Measurements from ENCODE around the gene MYBPC1.

MYBPC1 gene

GRCh38 chr12:101599771-101600484 lies 5.2 kb downstream of the MYBPC1 start:
- no peak for TF ChIP-seq PKNOX1 (IDR thresholded peaks at IDR 0.05)
- TF ChIP-seq HDGF (IDR thresholded peaks at IDR 0.05; ENCODE audit: borderline replicate concordance): no peak
- ChIA-PET CTCF (no interaction called here), POLR2A (no interaction called here)
- DNase-seq (ENCODE audit: extremely low spot score): no peak

GRCh38 chr12:101604132-101604531 lies 9.4 kb downstream of the MYBPC1 start:
- ChIA-PET POLR2A (no interaction called here), CTCF (no interaction called here)
- TF ChIP-seq SP1 (IDR thresholded peaks at IDR 0.05) (no peak), FOXM1 (IDR thresholded peaks at IDR 0.05; ENCODE audit: borderline replicate concordance) (no peak), NFRKB (IDR thresholded peaks at IDR 0.05) (no peak), BHLHE40 (IDR thresholded peaks at IDR 0.05; ENCODE audit: borderline replicate concordance) (no peak)
- no peak for DNase-seq (ENCODE audit: extremely low spot score)

GRCh38 chr12:101607894-101608293 lies 13.1 kb downstream of the MYBPC1 start:
- CTCF ChIA-PET: no interaction called here
- no peak for DNase-seq (ENCODE audit: extremely low spot score)
- TF ChIP-seq SP1 (IDR thresholded peaks at IDR 0.05) (no peak), FOXK2 (IDR thresholded peaks at IDR 0.05) (no peak), ELF4 (IDR thresholded peaks at IDR 0.05) (no peak), PKNOX1 (IDR thresholded peaks at IDR 0.05) (no peak), ARNT (IDR thresholded peaks at IDR 0.05) (no peak), ZNF384 (IDR thresholded peaks at IDR 0.05) (no peak), FOXA1 (IDR thresholded peaks at IDR 0.05) (no peak), FOXM1 (IDR thresholded peaks at IDR 0.05; ENCODE audit: borderline replicate concordance) (no peak), NFRKB (IDR thresholded peaks at IDR 0.05) (no peak), LEF1 (IDR thresholded peaks at IDR 0.05; ENCODE audit: borderline replicate concordance) (no peak), CTBP1 (IDR thresholded peaks at IDR 0.05; ENCODE audit: borderline replicate concordance) (no peak), L3MBTL2 (conservative IDR thresholded peaks at IDR 0.05) (no peak), BHLHE40 (IDR thresholded peaks at IDR 0.05; ENCODE audit: borderline replicate concordance) (no peak), TARDBP (IDR thresholded peaks at IDR 0.05) (no peak), SUZ12 (IDR thresholded peaks at IDR 0.05) (no peak)
- POLR2A ChIA-PET: no interaction called here

GRCh38 chr12:101608301-101609133 lies 13.7 kb downstream of the MYBPC1 start:
- CTCF ChIA-PET: interaction anchor here (0.6 kb wide), 1 partner anchor 151 kb away, joined by 5 read pairs; no protein-coding TSS in a partner anchor
- POLR2A ChIA-PET: no interaction called here
- TF ChIP-seq ZNF384 (IDR thresholded peaks at IDR 0.05) (no peak), PKNOX1 (IDR thresholded peaks at IDR 0.05) (peak; percentile 29; the same call in 1 of the 2 replicates)
- DNase-seq (ENCODE audit: extremely low spot score): no peak

GRCh38 chr12:101609198-101609597 lies 14.4 kb downstream of the MYBPC1 start:
- ChIA-PET POLR2A (no interaction called here), CTCF (no interaction called here)
- no peak for TF ChIP-seq CTBP1 (IDR thresholded peaks at IDR 0.05; ENCODE audit: borderline replicate concordance)
- no peak for TF ChIP-seq L3MBTL2 (conservative IDR thresholded peaks at IDR 0.05)
- no peak for TF ChIP-seq NFRKB (IDR thresholded peaks at IDR 0.05)
- TF ChIP-seq SUZ12 (IDR thresholded peaks at IDR 0.05): no peak
- DNase-seq (ENCODE audit: extremely low spot score): no peak

- no peak for DNase-seq (ENCODE audit: extremely low spot score)
- CTCF ChIA-PET: no interaction called here
- no peak for TF ChIP-seq L3MBTL2 (conservative IDR thresholded peaks at IDR 0.05)
- TF ChIP-seq NFRKB (IDR thresholded peaks at IDR 0.05): no peak
- TF ChIP-seq SUZ12 (IDR thresholded peaks at IDR 0.05): no peak
- no peak for TF ChIP-seq BHLHE40 (IDR thresholded peaks at IDR 0.05; ENCODE audit: borderline replicate concordance)
- TF ChIP-seq FOXM1 (IDR thresholded peaks at IDR 0.05; ENCODE audit: borderline replicate concordance): no peak
- TF ChIP-seq ARNT (IDR thresholded peaks at IDR 0.05): no peak
- POLR2A ChIA-PET: no interaction called here
Measured at GRCh38 chr12:101612160-101612916, 17.6 kb downstream of the MYBPC1 start.

Measured in HEK293T (cell line).